Measurements from ENCODE around the gene TMEM167A. TPM values are rescaled to one million over a fixed set of nuclear protein-coding genes. Genes with fewer than 3 reads are reported as not detected.

TMEM167A gene
- total and polyA plus RNA-seq, 2 of the 4 experiments (the other 2 are of a cell fraction): 34.6 to 45.1 TPM

- CTCF ChIA-PET: no interaction called here
- 93% methylated on average over 2 of the region's 5 CpGs; no CpG with 5 or more reads in 1 of the 2 experiments for WGBS, 2 experiments (ENCODE audit: extremely low coverage in 2 of 2, insufficient read length in 1 of 2)
- H2AFZ ChIP-seq (replicated peaks; ENCODE audit: low read length, poor library complexity): no peak overlapping the region
- no peak for TF ChIP-seq RAD21 (IDR thresholded peaks at IDR 0.05; ENCODE audit: low read length)
- TF ChIP-seq BHLHE40 (IDR thresholded peaks at IDR 0.05; ENCODE audit: low read depth, low read length): no peak
- TF ChIP-seq USF2 (IDR thresholded peaks at IDR 0.05; ENCODE audit: low read depth, low read length): no peak
- no peak for TF ChIP-seq CEBPB (IDR thresholded peaks at IDR 0.05; ENCODE audit: low read depth, low read length)
- no peak for TF ChIP-seq SMC3 (IDR thresholded peaks at IDR 0.05; ENCODE audit: low read depth, low read length)
- TF ChIP-seq CTCF (conservative IDR thresholded peaks at IDR 0.05; ENCODE audit: low read depth, low read length): no peak
- TF ChIP-seq RCOR1 (IDR thresholded peaks at IDR 0.05; ENCODE audit: insufficient replicate concordance, low read length): no peak
- TF ChIP-seq POLR2A (IDR thresholded peaks at IDR 0.05; ENCODE audit: low read depth, low read length): no peak
- no peak overlapping the region for H4K5ac ChIP-seq (ENCODE audit: low read depth, low read length)
- no peak overlapping the region for H3K9ac ChIP-seq (ENCODE audit: low read depth, low read length)
- no peak for ATAC-seq (ENCODE audit: low read depth)
- no peaks in the 10 kb centered on the region for H3K9me3 ChIP-seq (ENCODE audit: control insufficient read depth, insufficient read depth, low read length)
- BruUV-seq (replicated peaks): no TSS peak
- H2BK15ac ChIP-seq (ENCODE audit: low read depth, low read length): no peak overlapping the region
- dilution Hi-C loops (cut with HindIII; ENCODE audit: low sequenced_read_pairs, unreplicated experiment): no loop called here
- no peak overlapping the region for H3K4me3 ChIP-seq (ENCODE audit: insufficient read depth, low read depth, low read length)
- H2BK5ac ChIP-seq (ENCODE audit: low read depth, low read length, poor library complexity, severe bottlenecking): no peak overlapping the region
- H3K79me1 ChIP-seq (ENCODE audit: low read depth in 1 of 2, low read length in 2 of 2): no peaks in the 10 kb centered on the region
- no peaks in the 10 kb centered on the region for H4K20me1 ChIP-seq (ENCODE audit: insufficient read depth, low read length)
- H3K36me3 ChIP-seq (ENCODE audit: control insufficient read depth, insufficient read depth, low read length): no peaks in the 10 kb centered on the region
- intact Hi-C loops (cut with micrococcal nuclease): no loop called here
- H2BK20ac ChIP-seq (ENCODE audit: low read depth, low read length): no peak overlapping the region
- H3K27ac ChIP-seq (ENCODE audit: insufficient read depth, low read length): no peak overlapping the region
- H2AK5ac ChIP-seq (ENCODE audit: low read depth, low read length): no peak overlapping the region
- POLR2A ChIA-PET (ENCODE audit: unreplicated experiment): no interaction called here
- no peak overlapping the region for H3K14ac ChIP-seq (replicated peaks; ENCODE audit: low read depth, low read length)
- no peak overlapping the region for H3K23ac ChIP-seq (ENCODE audit: low read depth, low read length)
- no peak overlapping the region for H2AK9ac ChIP-seq (replicated peaks; ENCODE audit: low read depth, low read length, poor library complexity)
- no peak overlapping the region for H4K91ac ChIP-seq (ENCODE audit: insufficient read depth, low read depth, low read length)
- no peak overlapping the region for H3K18ac ChIP-seq (ENCODE audit: low read depth, low read length)
- DNase-seq: no peak
- no peak overlapping the region for H3K4ac ChIP-seq (ENCODE audit: low read depth, low read length)
- in situ Hi-C loops (cut with MboI; ENCODE audit: low sequenced_read_pairs): no loop called here
- H3K4me2 ChIP-seq (ENCODE audit: low read depth, low read length): no peak overlapping the region
- no peaks in the 10 kb centered on the region for H3K9me1 ChIP-seq (ENCODE audit: insufficient read depth, low read length)
- no peaks in the 10 kb centered on the region for H3K27me3 ChIP-seq (ENCODE audit: control insufficient read depth, insufficient read depth, low read length)
- no peak overlapping the region for H3K56ac ChIP-seq (ENCODE audit: extremely low read depth, insufficient read depth, low read length)
- no peaks in the 10 kb centered on the region for H3K4me1 ChIP-seq (ENCODE audit: control insufficient read depth, insufficient read depth, low read length)
- H2BK120ac ChIP-seq (ENCODE audit: low read depth, low read length): no peak overlapping the region
- no peak overlapping the region for H4K8ac ChIP-seq (ENCODE audit: low read depth in 2 of 2, low read length in 2 of 2)
Measured at GRCh38 chr5:83006683-83007283, 70.4 kb downstream of the TMEM167A start.

All from IMR-90 (cell line).